Stomach (tissue), 9 donors: ENCODE results near the gene FMO5. TPM values are rescaled to one million over a fixed set of nuclear protein-coding genes. Genes with fewer than 3 reads are reported as not detected.
"Not testable (repeated sequence)": the region's sequence is repeated elsewhere in the genome, so short reads cannot be mapped to it uniquely, and the experiment has no call there.

Experiments
- DNase-seq, 2 donors: peaks; one replicate each; pipeline versions ENCODE4 v3.0.0 to v3.0.0-alpha.2; 2013 to 2019
- H3K27ac ChIP-seq, 5 donors: fragments of 200-600 bp in 4 of 5; sonication (generic) in 4 of 5; one replicate each; pipeline ENCODE4 v1.5.1; 2013 to 2019; ENCODE audit warnings: mild to moderate bottlenecking in 1 of 5, moderate library complexity in 1 of 5
- H3K27me3 ChIP-seq, 3 donors: fragments of 200-600 bp; sonication (generic); one replicate each; pipeline ENCODE4 v1.5.1; 2017 to 2019; ENCODE audit warnings: mixed run types in 1 of 3
- H3K36me3 ChIP-seq, 4 donors: fragments of 200-600 bp; sonication (generic); 1 replicate in 3 of 4; 2 replicates in 1 of 4; pipeline ENCODE4 v1.5.1; 2016 to 2019
- H3K4me1 ChIP-seq, 4 donors: fragments of 200-600 bp; sonication (generic); one replicate each; pipeline ENCODE4 v1.5.1; 2016 to 2019
- H3K4me3 ChIP-seq, 4 donors: fragments of 200-600 bp; sonication (generic) in 3 of 4; one replicate each; pipeline ENCODE4 v1.5.1; 2016 to 2019; ENCODE audit warnings: mild to moderate bottlenecking in 1 of 4
- H3K9me3 ChIP-seq, 4 donors: fragments of 200-600 bp; sonication (generic); one replicate each; pipeline ENCODE4 v1.5.1; 2016 to 2019
- EP300 ChIP-seq: sonication (generic); formaldehyde crosslinking; IDR thresholded peaks from one replicate; pipeline ENCODE4 v1.6.1; 2017; ENCODE audit warnings: antibody characterized with exemption
- POLR2A ChIP-seq, 4 donors: fragments of 450-650 bp; IDR thresholded peaks; one replicate each; pipeline ENCODE4 v1.6.1; 2016; ENCODE audit warnings: antibody characterized with exemption in 4 of 4, control low read depth in 2 of 4, mild to moderate bottlenecking in 1 of 4, moderate library complexity in 1 of 4
- POLR2AphosphoS5 ChIP-seq, 3 donors: sonication (generic); formaldehyde crosslinking; IDR thresholded peaks; one replicate each; pipeline ENCODE4 v1.6.1; 2016; ENCODE audit warnings: antibody characterized with exemption in 3 of 3
- WGBS, 5 donors: extraction: QIAGEN DNeasy Blood & Tissue Kit in 3 of 5; methylation state at CpG; one replicate each; pipeline versions ENCODE4 v1.1.5 to v1.1.7; 2013 to 2018; 5-methylcytosine and 5-hydroxymethylcytosine counted together
- intact Hi-C: fragments of 100-400 bp; cut with DNase I; formaldehyde crosslinking; loops from one replicate; pipeline ENCODE4 v1.15.1; 2023; ENCODE audit warnings: low total_unique reads
- polyA plus RNA-seq, 3 donors: library from polyadenylated mRNA; stranded (reverse); fragments of 200-250 nt; gene quantifications; one replicate each; pipeline ENCODE4 v1.2.3, GENCODE V29; 2013
- total RNA-seq, 5 donors: library from RNA; depleted of rRNA; stranded (reverse); fragments of >200 nt; gene quantifications; one replicate each; pipeline versions ENCODE4 v1.1.0 to v1.2.3, GENCODE V29; 2014 to 2016
- TF ChIP-seq, protein P1 (sequence below), 7 experiments: fragments of 450-650 bp in 4 of 7; fragments of 200-600 bp in 3 of 7; sonication (generic) in 3 of 7; IDR thresholded peaks; one replicate each; pipeline ENCODE4 v1.5.1; 2016 to 2019; ENCODE audit warnings: antibody characterized with exemption in 7 of 7, control low read depth in 2 of 7, mild to moderate bottlenecking in 1 of 7
- donor health status: healthy with polysubstance abuse.
- donor health status: Bipolar disorder and iron deficiency.
- donor health status: healthy.

Gene FMO5
- total and polyA plus RNA-seq, 8 donors = 11.3 to 201 (median 83.6) TPM

- Histone ChIP-seq H3K9me3 (no peaks in the 10 kb centered on the region), H3K36me3 (peaks cover 0 to 25% (median 22%) of the 10 kb centered on the region in 4 donors), H3K4me3 (no peak overlapping the region), H3K27ac (no peak overlapping the region), H3K4me1 (peaks cover 0 to 10% (median 0%) of the 10 kb centered on the region in 4 donors), H3K27me3 (no peaks in the 10 kb centered on the region)
- no peak for DNase-seq
- TF ChIP-seq EP300 = no peak
- TF ChIP-seq POLR2A (IDR thresholded peaks at IDR 0.05) = no peak
- TF ChIP-seq, protein P1, sequence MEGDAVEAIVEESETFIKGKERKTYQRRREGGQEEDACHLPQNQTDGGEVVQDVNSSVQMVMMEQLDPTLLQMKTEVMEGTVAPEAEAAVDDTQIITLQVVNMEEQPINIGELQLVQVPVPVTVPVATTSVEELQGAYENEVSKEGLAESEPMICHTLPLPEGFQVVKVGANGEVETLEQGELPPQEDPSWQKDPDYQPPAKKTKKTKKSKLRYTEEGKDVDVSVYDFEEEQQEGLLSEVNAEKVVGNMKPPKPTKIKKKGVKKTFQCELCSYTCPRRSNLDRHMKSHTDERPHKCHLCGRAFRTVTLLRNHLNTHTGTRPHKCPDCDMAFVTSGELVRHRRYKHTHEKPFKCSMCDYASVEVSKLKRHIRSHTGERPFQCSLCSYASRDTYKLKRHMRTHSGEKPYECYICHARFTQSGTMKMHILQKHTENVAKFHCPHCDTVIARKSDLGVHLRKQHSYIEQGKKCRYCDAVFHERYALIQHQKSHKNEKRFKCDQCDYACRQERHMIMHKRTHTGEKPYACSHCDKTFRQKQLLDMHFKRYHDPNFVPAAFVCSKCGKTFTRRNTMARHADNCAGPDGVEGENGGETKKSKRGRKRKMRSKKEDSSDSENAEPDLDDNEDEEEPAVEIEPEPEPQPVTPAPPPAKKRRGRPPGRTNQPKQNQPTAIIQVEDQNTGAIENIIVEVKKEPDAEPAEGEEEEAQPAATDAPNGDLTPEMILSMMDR (IDR thresholded peaks at IDR 0.05) = no peak
- TF ChIP-seq POLR2AphosphoS5 (IDR thresholded peaks at IDR 0.05) = no peak
- intact Hi-C loops = no loop called here
- WGBS, 5 donors = 88 to 100% (median 97%) methylated on average over 1 of the region's 1 CpG
Observed at GRCh38 chr1:147201786-147202185, 23.4 kb downstream of the FMO5 start.

DNA sequence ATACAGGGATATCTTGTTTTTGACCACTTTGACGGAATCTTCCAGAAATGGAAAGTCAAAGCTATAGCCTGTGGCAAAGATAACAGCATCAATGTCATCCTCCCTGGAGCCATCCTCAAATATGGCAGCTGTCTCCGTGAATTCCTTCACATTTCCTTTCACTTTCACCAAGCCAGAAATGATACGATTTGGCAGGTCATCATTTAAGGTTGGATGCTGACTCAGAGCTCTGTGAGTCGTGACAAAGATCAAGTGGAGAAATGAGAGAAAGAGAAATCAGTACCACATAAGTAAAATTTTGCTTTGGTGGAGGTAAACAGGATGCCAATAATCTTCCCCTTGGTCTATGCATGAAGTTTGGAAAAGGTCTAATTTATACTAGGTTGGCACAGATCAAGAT lies 23.9 kb downstream of the FMO5 start:
- no peak for TF ChIP-seq EP300
- no peak for TF ChIP-seq POLR2AphosphoS5 (IDR thresholded peaks at IDR 0.05)
- TF ChIP-seq POLR2A (IDR thresholded peaks at IDR 0.05) = no peak
- TF ChIP-seq, protein P1 (IDR thresholded peaks at IDR 0.05) = no peak
- intact Hi-C loops = no loop called here
- H3K9me3 ChIP-seq = no peaks in the 10 kb centered on the region
- 77 to 94% (median 86%) methylated on average over 4 of the region's 4 CpGs for WGBS, 5 donors
- H3K36me3 ChIP-seq = peaks cover 0 to 22% (median 19%) of the 10 kb centered on the region in 4 donors
- no peak for DNase-seq
- no peak overlapping the region for H3K4me3 ChIP-seq
- H3K27ac ChIP-seq = no peak overlapping the region
- peaks cover 0 to 10% (median 0%) of the 10 kb centered on the region in 4 donors for H3K4me1 ChIP-seq
- H3K27me3 ChIP-seq = no peaks in the 10 kb centered on the region

GRCh38 chr1:147197324-147197723 lies 27.8 kb downstream of the FMO5 start:
- H3K9me3 ChIP-seq, H3K4me1 ChIP-seq, H3K4me3 ChIP-seq, H3K36me3 ChIP-seq, intact Hi-C loops, H3K27ac ChIP-seq, H3K27me3 ChIP-seq, DNase-seq: not testable (repeated sequence)
- WGBS, 5 donors = 50 to 66% (median 57%) methylated on average over 3 of the region's 3 CpGs

GRCh38 chr1:147189514-147189913 lies 35.6 kb downstream of the FMO5 start:
- no peaks in the 10 kb centered on the region for H3K9me3 ChIP-seq

DNA sequence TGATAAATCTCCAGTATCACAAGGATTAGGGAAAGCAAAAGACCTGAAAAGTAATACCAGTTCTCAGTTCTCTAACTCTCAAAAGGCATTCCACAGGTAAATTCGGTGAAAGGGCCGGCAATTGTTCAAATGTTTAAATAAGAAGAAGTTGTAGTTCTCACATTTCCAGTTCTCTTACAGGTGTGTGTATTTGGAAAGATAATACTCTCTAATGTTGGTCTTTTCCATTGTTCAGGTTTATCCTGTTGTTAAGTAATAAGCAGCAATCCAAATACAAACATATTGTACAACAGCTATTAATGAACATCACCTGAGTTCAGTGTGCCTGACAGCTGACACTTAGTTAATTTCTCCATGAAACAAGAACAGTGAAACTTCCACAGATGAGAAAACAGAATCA lies 39.7 kb downstream of the FMO5 start:
- peak in 1 of 3 donors; percentile 26 for TF ChIP-seq POLR2AphosphoS5 (IDR thresholded peaks at IDR 0.05)
- TF ChIP-seq, protein P1 (IDR thresholded peaks at IDR 0.05) = no peak
- peaks cover 0 to 6% (median 0%) of the 10 kb centered on the region in 4 donors for H3K4me1 ChIP-seq
- H3K27ac ChIP-seq = no peak overlapping the region
- 31 to 65% (median 46%) methylated on average over 2 of the region's 2 CpGs for WGBS, 5 donors
- intact Hi-C loops = no loop called here
- no peaks in the 10 kb centered on the region for H3K27me3 ChIP-seq
- no peaks in the 10 kb centered on the region for H3K9me3 ChIP-seq
- H3K4me3 ChIP-seq = no peak overlapping the region
- H3K36me3 ChIP-seq = peaks cover 0 to 8% (median 6%) of the 10 kb centered on the region in 4 donors
- DNase-seq = peak in 1 of 2 donors; percentile 69

More at GRCh38 chr1:147189514-147189913, 35.6 kb downstream of the FMO5 start:
- no peak for TF ChIP-seq POLR2A (IDR thresholded peaks at IDR 0.05)
- intact Hi-C loops = no loop called here
- no peaks in the 10 kb centered on the region for H3K27me3 ChIP-seq
- DNase-seq = no peak
- no peak overlapping the region for H3K4me3 ChIP-seq
- H3K36me3 ChIP-seq = peaks cover 0 to 8% (median 6%) of the 10 kb centered on the region in 4 donors
- 82 to 100% (median 95%) methylated on average over 2 of the region's 2 CpGs for WGBS, 5 donors
- H3K27ac ChIP-seq = no peak overlapping the region
- H3K4me1 ChIP-seq = no peaks in the 10 kb centered on the region
